ENCODE data around the gene USP12. TPM values are rescaled to one million over a fixed set of nuclear protein-coding genes. Genes with fewer than 3 reads are reported as not detected.

USP12 gene
- total RNA-seq, 1 experiment from 2014 or later: 36.2 TPM

DNA sequence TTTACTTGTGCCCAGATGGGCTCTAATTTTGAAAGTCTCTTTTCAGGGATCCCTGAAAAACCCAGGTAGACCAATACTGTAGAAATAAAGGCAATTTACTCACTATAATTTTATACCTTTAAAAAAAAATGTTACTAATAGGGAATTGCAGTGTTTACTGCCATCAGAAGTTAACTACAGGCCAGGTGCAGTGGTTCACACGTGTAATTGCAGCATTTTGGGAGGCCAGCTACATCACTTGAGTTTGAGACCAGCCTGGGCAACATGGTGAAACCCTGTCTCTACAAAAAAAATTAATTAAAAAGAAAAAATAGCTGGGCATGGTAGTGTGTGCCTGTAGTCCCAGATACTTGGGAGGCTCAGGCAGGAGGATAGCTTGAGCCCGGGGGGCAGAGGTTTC, 10.2 kb downstream of the USP12 start:
- POLR2A ChIA-PET: no interaction called here
- CTCF ChIA-PET: no interaction called here
- H3K9me3 Mint-ChIP-seq (ENCODE audit: unreplicated experiment): peaks cover 25% of the 10 kb centered on the region
- Histone ChIP-seq H3K4me1 (no peaks in the 10 kb centered on the region), H3K4me3 (ENCODE audit: low read depth, low read length) (no peak overlapping the region), H3K27me3 (replicated peaks; ENCODE audit: control insufficient read depth, insufficient read depth, low read length) (no peaks in the 10 kb centered on the region), H3K36me3 (ENCODE audit: control insufficient read depth, insufficient read depth, low read length) (no peaks in the 10 kb centered on the region; the same call in 1 of the 2 replicates), H3K9me3 (no peaks in the 10 kb centered on the region)
- TF ChIP-seq, protein P1, sequence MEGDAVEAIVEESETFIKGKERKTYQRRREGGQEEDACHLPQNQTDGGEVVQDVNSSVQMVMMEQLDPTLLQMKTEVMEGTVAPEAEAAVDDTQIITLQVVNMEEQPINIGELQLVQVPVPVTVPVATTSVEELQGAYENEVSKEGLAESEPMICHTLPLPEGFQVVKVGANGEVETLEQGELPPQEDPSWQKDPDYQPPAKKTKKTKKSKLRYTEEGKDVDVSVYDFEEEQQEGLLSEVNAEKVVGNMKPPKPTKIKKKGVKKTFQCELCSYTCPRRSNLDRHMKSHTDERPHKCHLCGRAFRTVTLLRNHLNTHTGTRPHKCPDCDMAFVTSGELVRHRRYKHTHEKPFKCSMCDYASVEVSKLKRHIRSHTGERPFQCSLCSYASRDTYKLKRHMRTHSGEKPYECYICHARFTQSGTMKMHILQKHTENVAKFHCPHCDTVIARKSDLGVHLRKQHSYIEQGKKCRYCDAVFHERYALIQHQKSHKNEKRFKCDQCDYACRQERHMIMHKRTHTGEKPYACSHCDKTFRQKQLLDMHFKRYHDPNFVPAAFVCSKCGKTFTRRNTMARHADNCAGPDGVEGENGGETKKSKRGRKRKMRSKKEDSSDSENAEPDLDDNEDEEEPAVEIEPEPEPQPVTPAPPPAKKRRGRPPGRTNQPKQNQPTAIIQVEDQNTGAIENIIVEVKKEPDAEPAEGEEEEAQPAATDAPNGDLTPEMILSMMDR (IDR thresholded peaks at IDR 0.05; ENCODE audit: insufficient read depth in 1 of 2, low read depth in 1 of 2, low read length in 1 of 2, severe bottlenecking in 1 of 2, unreplicated experiment in 1 of 2): no peak
- intact Hi-C loops (cut with micrococcal nuclease; ENCODE audit: unreplicated experiment): no loop called here
- no peak for DNase-seq
- no peaks in the 10 kb centered on the region for H3K36me3 Mint-ChIP-seq (ENCODE audit: insufficient read depth, unreplicated experiment)
- H3K27me3 Mint-ChIP-seq (ENCODE audit: insufficient read depth, unreplicated experiment): no peaks in the 10 kb centered on the region
- no peak overlapping the region for H3K4me3 Mint-ChIP-seq (ENCODE audit: unreplicated experiment)
- H3K4me1 Mint-ChIP-seq (ENCODE audit: low read depth, unreplicated experiment): peaks cover 15% of the 10 kb centered on the region
- no peak overlapping the region for H3K27ac Mint-ChIP-seq (ENCODE audit: unreplicated experiment)
- BruUV-seq (replicated peaks): no TSS peak

GRCh38 chr13:27160657-27161295, 10.8 kb downstream of the USP12 start:
- no peak overlapping the region for H3K27ac Mint-ChIP-seq (ENCODE audit: unreplicated experiment)
- TF ChIP-seq, protein P1 (IDR thresholded peaks at IDR 0.05; ENCODE audit: insufficient read depth in 1 of 2, low read depth in 1 of 2, low read length in 1 of 2, severe bottlenecking in 1 of 2, unreplicated experiment in 1 of 2): no peak
- ChIA-PET POLR2A (no interaction called here), CTCF (no interaction called here)
- Histone ChIP-seq H3K36me3 (ENCODE audit: control insufficient read depth, insufficient read depth, low read length) (no peaks in the 10 kb centered on the region; the same call in 1 of the 2 replicates), H3K4me1 (no peaks in the 10 kb centered on the region), H3K27me3 (replicated peaks; ENCODE audit: control insufficient read depth, insufficient read depth, low read length) (no peaks in the 10 kb centered on the region), H3K4me3 (ENCODE audit: low read depth, low read length) (no peak overlapping the region), H3K9me3 (no peaks in the 10 kb centered on the region)
- peaks cover 15% of the 10 kb centered on the region for H3K4me1 Mint-ChIP-seq (ENCODE audit: low read depth, unreplicated experiment)
- no peak overlapping the region for H3K4me3 Mint-ChIP-seq (ENCODE audit: unreplicated experiment)
- peaks cover 25% of the 10 kb centered on the region for H3K9me3 Mint-ChIP-seq (ENCODE audit: unreplicated experiment)
- intact Hi-C loops (cut with micrococcal nuclease; ENCODE audit: unreplicated experiment): no loop called here
- DNase-seq: no peak
- H3K36me3 Mint-ChIP-seq (ENCODE audit: insufficient read depth, unreplicated experiment): no peaks in the 10 kb centered on the region
- no TSS peak for BruUV-seq (replicated peaks)
- H3K27me3 Mint-ChIP-seq (ENCODE audit: insufficient read depth, unreplicated experiment): no peaks in the 10 kb centered on the region

- Mint-ChIP-seq H3K27ac (ENCODE audit: unreplicated experiment) (no peak overlapping the region), H3K27me3 (ENCODE audit: insufficient read depth, unreplicated experiment) (no peaks in the 10 kb centered on the region), H3K4me3 (ENCODE audit: unreplicated experiment) (no peak overlapping the region), H3K9me3 (ENCODE audit: unreplicated experiment) (peaks cover 25% of the 10 kb centered on the region), H3K36me3 (ENCODE audit: insufficient read depth, unreplicated experiment) (no peaks in the 10 kb centered on the region), H3K4me1 (ENCODE audit: low read depth, unreplicated experiment) (peaks cover 15% of the 10 kb centered on the region)
- H3K27me3 ChIP-seq (replicated peaks; ENCODE audit: control insufficient read depth, insufficient read depth, low read length): no peaks in the 10 kb centered on the region
- TF ChIP-seq, protein P1 (IDR thresholded peaks at IDR 0.05; ENCODE audit: insufficient read depth in 1 of 2, low read depth in 1 of 2, low read length in 1 of 2, severe bottlenecking in 1 of 2, unreplicated experiment in 1 of 2): no peak
- no peaks in the 10 kb centered on the region; the same call in 1 of the 2 replicates for H3K36me3 ChIP-seq (ENCODE audit: control insufficient read depth, insufficient read depth, low read length)
- H3K9me3 ChIP-seq: no peaks in the 10 kb centered on the region
- DNase-seq: no peak
- no peak overlapping the region for H3K4me3 ChIP-seq (ENCODE audit: low read depth, low read length)
- H3K4me1 ChIP-seq: no peaks in the 10 kb centered on the region
- POLR2A ChIA-PET: no interaction called here
- no TSS peak for BruUV-seq (replicated peaks)
- CTCF ChIA-PET: no interaction called here
- intact Hi-C loops (cut with micrococcal nuclease; ENCODE audit: unreplicated experiment): no loop called here
These were observed 11.6 kb downstream of the USP12 start for GRCh38 chr13:27159806-27160563.
